ENCODE measurements around the gene REXO4.
"Not testable (repeated sequence)": the region's sequence is repeated elsewhere in the genome, so short reads cannot be mapped to it uniquely, and the experiment has no call there.

REXO4 gene

DNA sequence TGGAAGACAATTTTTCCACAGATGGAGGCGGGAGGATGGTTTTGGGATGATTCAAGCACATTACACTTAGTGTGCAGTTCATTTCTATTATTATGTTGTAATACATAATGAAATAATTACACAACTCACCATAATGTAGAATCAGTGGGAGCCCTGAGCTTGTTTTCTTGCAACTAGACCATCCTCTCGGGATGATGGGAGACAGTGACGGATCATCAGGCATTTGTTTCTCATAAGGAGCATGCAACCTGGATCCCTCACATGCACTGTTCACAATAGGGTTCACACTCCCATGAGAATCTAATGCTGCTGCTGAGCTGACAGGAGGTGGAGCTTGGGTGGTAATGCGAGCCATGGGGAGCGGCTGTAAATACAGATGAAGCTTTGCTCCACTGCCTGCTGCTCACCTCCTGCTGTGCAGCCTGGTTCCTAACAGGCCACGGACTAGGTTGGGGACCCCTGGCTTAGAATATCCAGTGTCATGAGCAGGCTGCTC is 40.0 kb downstream of the REXO4 start:
- TF ChIP-seq, protein P1, sequence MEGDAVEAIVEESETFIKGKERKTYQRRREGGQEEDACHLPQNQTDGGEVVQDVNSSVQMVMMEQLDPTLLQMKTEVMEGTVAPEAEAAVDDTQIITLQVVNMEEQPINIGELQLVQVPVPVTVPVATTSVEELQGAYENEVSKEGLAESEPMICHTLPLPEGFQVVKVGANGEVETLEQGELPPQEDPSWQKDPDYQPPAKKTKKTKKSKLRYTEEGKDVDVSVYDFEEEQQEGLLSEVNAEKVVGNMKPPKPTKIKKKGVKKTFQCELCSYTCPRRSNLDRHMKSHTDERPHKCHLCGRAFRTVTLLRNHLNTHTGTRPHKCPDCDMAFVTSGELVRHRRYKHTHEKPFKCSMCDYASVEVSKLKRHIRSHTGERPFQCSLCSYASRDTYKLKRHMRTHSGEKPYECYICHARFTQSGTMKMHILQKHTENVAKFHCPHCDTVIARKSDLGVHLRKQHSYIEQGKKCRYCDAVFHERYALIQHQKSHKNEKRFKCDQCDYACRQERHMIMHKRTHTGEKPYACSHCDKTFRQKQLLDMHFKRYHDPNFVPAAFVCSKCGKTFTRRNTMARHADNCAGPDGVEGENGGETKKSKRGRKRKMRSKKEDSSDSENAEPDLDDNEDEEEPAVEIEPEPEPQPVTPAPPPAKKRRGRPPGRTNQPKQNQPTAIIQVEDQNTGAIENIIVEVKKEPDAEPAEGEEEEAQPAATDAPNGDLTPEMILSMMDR (conservative IDR thresholded peaks at IDR 0.05; ENCODE audit: control insufficient read depth, insufficient read depth, low read depth, low read length) = no peak
- peak; percentile 98 for DNase-seq (ENCODE audit: low read depth)
- H3K4me3 ChIP-seq (ENCODE audit: control insufficient read depth, low read depth, low read length) = no peak overlapping the region

DNA sequence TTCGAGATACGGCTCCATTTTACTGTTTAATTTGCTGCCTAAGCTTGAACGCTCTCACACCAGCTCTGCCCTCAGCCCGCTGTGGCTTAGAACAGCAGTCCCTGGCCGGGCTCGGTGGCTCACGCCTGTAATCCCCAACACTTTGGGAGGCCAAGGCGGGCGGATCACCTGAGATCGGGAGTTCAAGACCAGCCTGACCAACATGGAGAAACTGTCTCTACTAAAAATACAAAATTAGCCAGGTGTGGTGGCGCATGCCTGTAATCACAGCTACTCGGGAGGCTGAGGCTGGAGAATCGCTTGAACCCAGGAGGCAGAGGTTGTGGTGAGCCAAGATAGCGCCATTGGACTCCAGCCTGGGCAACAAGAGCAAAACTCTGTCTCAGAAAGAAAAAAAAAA is 40.5 kb downstream of the REXO4 start:
- DNase-seq (ENCODE audit: low read depth); H3K4me3 ChIP-seq (ENCODE audit: control insufficient read depth, low read depth, low read length): not testable (repeated sequence)

DNA sequence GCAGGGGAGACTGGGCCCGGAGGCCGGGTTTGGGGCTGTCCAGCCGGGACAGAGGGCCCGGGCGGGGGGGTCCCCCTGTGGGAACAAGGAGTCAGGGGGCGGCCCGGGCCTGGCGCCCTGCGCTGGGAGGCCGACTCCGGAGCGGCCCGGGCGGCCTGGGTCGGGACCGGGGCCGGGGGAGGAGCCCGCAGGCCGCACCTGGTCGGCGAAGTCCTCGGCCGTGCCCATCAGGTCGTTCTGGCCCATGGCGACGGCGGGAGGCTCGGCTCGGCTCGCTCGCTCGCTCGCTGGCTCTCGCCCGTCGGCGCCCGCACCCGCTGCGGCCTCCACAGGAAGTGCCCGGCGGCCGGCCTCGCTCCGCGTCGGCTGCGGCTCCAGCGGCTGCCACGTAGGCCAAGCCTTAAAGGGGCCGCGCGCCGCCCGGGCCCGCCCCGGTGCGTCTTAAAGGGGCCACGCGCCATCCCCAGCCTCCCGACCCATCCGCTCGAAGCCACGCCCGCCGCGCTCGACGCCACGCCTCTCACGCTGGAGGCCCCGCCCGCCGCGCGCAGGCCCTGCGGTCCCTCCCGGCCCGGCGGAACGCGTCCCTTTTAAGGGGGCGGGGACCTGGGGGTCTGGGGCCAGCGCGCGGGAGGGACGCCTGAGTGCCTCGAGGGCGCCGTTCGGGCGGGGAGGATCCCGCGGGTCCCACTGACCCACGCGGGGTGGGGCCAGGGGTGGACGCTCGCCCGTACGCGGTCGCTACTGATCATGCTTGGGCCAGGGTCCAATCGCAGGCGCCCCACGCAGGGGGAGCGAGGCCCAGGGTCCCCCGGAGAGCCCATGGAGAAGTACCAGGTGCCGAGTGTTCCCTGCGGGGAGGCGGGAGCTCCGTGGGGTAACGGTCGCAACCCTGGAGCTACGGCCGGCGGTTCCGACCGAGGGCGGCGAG is 41.8 kb downstream of the REXO4 start, which contains the start of the genes STKLD1 and SURF4:
Gene STKLD1, plus strand, starts transcription at position 643 of the 931 bp plus-strand sequence. Its CDS starts 108 bp downstream, at position 751.
Gene SURF4, minus strand, starts transcription at position 337 of the 931 bp plus-strand sequence. Its CDS starts 91 bp downstream, at position 246.
- DNase-seq (ENCODE audit: low read depth) = peak; percentile 94
- TF ChIP-seq, protein P1 (conservative IDR thresholded peaks at IDR 0.05; ENCODE audit: control insufficient read depth, insufficient read depth, low read depth, low read length) = no peak

DNA sequence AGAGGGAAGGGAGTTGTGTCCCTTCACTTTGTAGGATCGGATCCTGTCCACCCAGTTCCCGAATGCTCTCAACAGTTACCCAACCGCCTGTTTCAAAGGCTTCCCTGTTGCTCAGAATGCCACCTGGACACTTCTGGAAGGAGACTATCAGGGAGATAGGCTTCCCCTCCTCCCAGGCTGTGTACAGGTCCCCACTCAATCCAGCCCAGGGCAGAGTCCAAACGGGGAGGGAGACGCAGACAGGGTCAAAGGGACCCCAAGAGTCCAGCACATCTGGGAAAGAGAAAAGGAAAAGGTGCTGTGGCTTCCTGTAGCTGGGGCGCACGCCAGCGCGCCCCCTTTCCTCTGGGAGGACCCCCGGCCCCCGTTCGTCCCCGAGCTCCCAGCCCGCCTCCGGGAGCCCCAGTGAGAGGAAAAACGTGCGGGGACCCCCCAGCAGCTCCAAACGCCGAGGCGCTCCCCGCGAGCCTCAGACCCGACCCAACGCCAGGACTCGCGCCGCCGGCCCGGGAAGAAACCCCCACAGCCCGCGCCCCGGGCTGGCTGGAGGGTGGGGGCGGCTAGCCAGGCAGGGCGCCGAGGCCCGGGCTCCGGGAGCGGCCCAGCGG is 42.6 kb downstream of the REXO4 start:
- peak; percentile 50 for DNase-seq (ENCODE audit: low read depth)
- H3K4me3 ChIP-seq (ENCODE audit: control insufficient read depth, low read depth, low read length) = peak overlapping the region; percentile 96
- TF ChIP-seq, protein P1 (conservative IDR thresholded peaks at IDR 0.05; ENCODE audit: control insufficient read depth, insufficient read depth, low read depth, low read length) = no peak

More for the DNA sequence above, 41.8 kb downstream of the REXO4 start, which contains the start of the genes STKLD1 and SURF4:
- H3K4me3 ChIP-seq (ENCODE audit: control insufficient read depth, low read depth, low read length) = peak within 1 kb of the TSS; percentile 96

DNA sequence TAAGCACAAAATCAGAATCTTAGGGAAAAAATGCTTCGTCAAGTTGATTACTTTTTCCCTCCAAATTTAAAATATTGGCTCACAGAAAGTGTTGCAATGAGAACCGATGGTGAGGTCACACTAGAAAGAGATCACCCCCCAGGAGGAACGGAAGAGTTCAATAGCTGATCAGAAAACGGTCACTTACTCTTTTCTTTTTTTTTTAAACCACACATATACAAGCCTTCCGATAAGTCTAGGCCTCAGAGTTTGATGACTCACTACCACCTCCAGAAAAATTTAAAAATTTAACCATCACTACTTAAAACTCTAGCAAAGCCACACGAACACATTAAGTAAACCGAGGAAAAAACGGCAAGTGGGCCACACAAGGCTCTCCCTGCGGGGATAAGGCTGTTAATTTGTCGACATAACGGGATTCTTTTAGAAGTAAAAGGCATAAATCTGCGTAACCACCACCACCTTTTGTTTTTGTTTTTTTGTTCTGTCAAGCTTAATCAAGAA is 43.1 kb downstream of the REXO4 start:
- TF ChIP-seq, protein P1 (conservative IDR thresholded peaks at IDR 0.05; ENCODE audit: control insufficient read depth, insufficient read depth, low read depth, low read length) = no peak
- peak overlapping the region; percentile 96 for H3K4me3 ChIP-seq (ENCODE audit: control insufficient read depth, low read depth, low read length)
- DNase-seq (ENCODE audit: low read depth) = peak; percentile 84

DNA sequence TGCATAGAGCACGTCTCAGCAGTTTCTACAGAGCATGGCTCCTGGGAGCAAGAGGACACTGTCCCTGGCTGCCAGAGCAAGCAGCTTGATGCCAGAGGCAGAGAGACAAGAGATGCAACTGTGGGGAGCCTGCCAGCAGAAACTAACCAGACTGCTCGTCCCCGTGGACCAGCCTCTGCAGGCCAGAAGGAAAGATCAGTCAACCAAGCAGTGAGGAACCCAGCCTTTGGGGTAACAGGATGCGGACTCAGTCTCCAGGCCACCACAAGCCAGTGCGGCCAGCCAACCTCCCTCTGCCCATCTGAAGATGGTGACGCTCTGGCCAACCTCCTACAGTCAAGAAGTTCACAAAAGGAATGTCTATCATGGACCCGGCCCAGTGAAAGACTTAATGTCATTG is 45.7 kb downstream of the REXO4 start:
- H3K4me3 ChIP-seq (ENCODE audit: control insufficient read depth, low read depth, low read length) = no peak overlapping the region
- TF ChIP-seq, protein P1 (conservative IDR thresholded peaks at IDR 0.05; ENCODE audit: control insufficient read depth, insufficient read depth, low read depth, low read length) = no peak
- no peak for DNase-seq (ENCODE audit: low read depth)

All from fibroblast of mammary gland (primary cell).